H9 (cell line): Measurements from ENCODE around the gene CHSY3. TPM values are rescaled to one million over a fixed set of nuclear protein-coding genes. Genes with fewer than 3 reads are reported as not detected.

Source experiments
- DNase-seq: peaks from one replicate; pipeline ENCODE4 v3.0.0-alpha.2; 2017
- H2AFZ ChIP-seq: one replicate; pipeline ENCODE4 v1.6.1; 2013; ENCODE audit warnings: mild to moderate bottlenecking, low read length, control low read depth, moderate library complexity
- H2AK5ac ChIP-seq: 2 replicates; pipeline ENCODE4 v1.6.1; 2013; ENCODE audit warnings: low read length, control low read depth, mixed read lengths; ENCODE audit not compliant: insufficient read length
- H2BK120ac ChIP-seq: one replicate; pipeline ENCODE4 v1.6.1; 2013; ENCODE audit warnings: low read depth, mild to moderate bottlenecking, low read length, control low read depth, inconsistent platforms; ENCODE audit not compliant: poor library complexity, severe bottlenecking
- H2BK12ac ChIP-seq: 2 replicates; pipeline ENCODE4 v1.6.1; 2013; ENCODE audit warnings: low read length, control low read depth, mixed read lengths, low read depth; ENCODE audit not compliant: insufficient read length
- H2BK15ac ChIP-seq: 2 replicates; pipeline ENCODE4 v1.6.1; 2013; ENCODE audit warnings: low read depth, low read length, control low read depth
- H2BK20ac ChIP-seq: one replicate; pipeline ENCODE4 v1.6.1; 2013; ENCODE audit warnings: low read depth, mild to moderate bottlenecking, low read length, control low read depth, inconsistent platforms; ENCODE audit not compliant: poor library complexity, severe bottlenecking
- H2BK5ac ChIP-seq: 2 replicates; pipeline ENCODE4 v1.6.1; 2013; ENCODE audit warnings: low read length, control low read depth, mixed read lengths; ENCODE audit not compliant: insufficient read length
- H3K14ac ChIP-seq: 2 replicates; pipeline ENCODE4 v1.6.1; 2013; ENCODE audit warnings: low read length, control low read depth; ENCODE audit not compliant: insufficient read depth
- H3K18ac ChIP-seq: 2 replicates; pipeline ENCODE4 v1.6.1; 2013; ENCODE audit warnings: low read depth, mild to moderate bottlenecking, mixed read lengths, low read length, control low read depth; ENCODE audit not compliant: insufficient read length
- H3K23ac ChIP-seq: 2 replicates; pipeline ENCODE4 v1.6.1; 2013; ENCODE audit warnings: low read length, control low read depth, mixed read lengths, low read depth; ENCODE audit not compliant: insufficient read length
- H3K23me2 ChIP-seq: 2 replicates; pipeline ENCODE4 v1.6.1; 2013; ENCODE audit warnings: low read depth, mild to moderate bottlenecking, mixed read lengths, low read length, control low read depth; ENCODE audit not compliant: insufficient read length, poor library complexity, severe bottlenecking
- H3K27ac ChIP-seq: 2 replicates; pipeline ENCODE4 v1.5.1; 2013; ENCODE audit warnings: low read length, control low read depth, mixed read lengths, low read depth; ENCODE audit not compliant: insufficient read length
- H3K27me3 ChIP-seq: 2 replicates; pipeline ENCODE4 v1.6.1; 2013; ENCODE audit warnings: low read length, control low read depth, inconsistent platforms; ENCODE audit not compliant: insufficient read depth
- H3K4ac ChIP-seq: 2 replicates; pipeline ENCODE4 v1.6.1; 2013; ENCODE audit warnings: low read depth, mild to moderate bottlenecking, control low read depth, inconsistent platforms, low read length, moderate library complexity
- H3K4me1 ChIP-seq: 2 replicates; pipeline ENCODE4 v1.6.1; 2013; ENCODE audit warnings: low read length, control low read depth, inconsistent platforms; ENCODE audit not compliant: insufficient read depth
- H3K4me2 ChIP-seq: 2 replicates; pipeline ENCODE4 v1.6.1; 2013; ENCODE audit warnings: low read length, control low read depth, mixed read lengths; ENCODE audit not compliant: insufficient read length, insufficient read depth
- H3K56ac ChIP-seq: 2 replicates; pipeline ENCODE4 v1.6.1; 2013; ENCODE audit warnings: low read depth, mild to moderate bottlenecking, mixed read lengths, low read length, control low read depth; ENCODE audit not compliant: insufficient read length
- H3K79me1 ChIP-seq: 2 replicates; pipeline ENCODE4 v1.6.1; 2013; ENCODE audit warnings: low read depth, mild to moderate bottlenecking, moderate library complexity, low read length, control low read depth, inconsistent platforms; ENCODE audit not compliant: insufficient read depth, poor library complexity, severe bottlenecking
- H3K79me2 ChIP-seq: 2 replicates; pipeline ENCODE4 v1.6.1; 2013; ENCODE audit warnings: low read length, control low read depth, inconsistent platforms; ENCODE audit not compliant: insufficient read depth
- H3K9ac ChIP-seq: 2 replicates; pipeline ENCODE4 v1.6.1; 2013; ENCODE audit warnings: low read length, control low read depth, mixed read lengths; ENCODE audit not compliant: insufficient read length; ENCODE audit errors: extremely low read depth
- H3K9me3 ChIP-seq: one replicate; pipeline ENCODE4 v1.6.1; 2013; ENCODE audit warnings: low read depth, low read length, inconsistent platforms; ENCODE audit not compliant: control insufficient read depth
- H3T11ph ChIP-seq: one replicate; pipeline ENCODE4 v1.6.1; 2013; ENCODE audit warnings: mild to moderate bottlenecking, low read length, control low read depth, inconsistent platforms
- H4K20me1 ChIP-seq: one replicate; pipeline ENCODE4 v1.6.1; 2013; ENCODE audit not compliant: control insufficient read depth, insufficient read length, insufficient read depth
- H4K5ac ChIP-seq: 2 replicates; pipeline ENCODE4 v1.6.1; 2013; ENCODE audit warnings: low read depth, mild to moderate bottlenecking, mixed read lengths, low read length, control low read depth; ENCODE audit not compliant: insufficient read length
- H4K8ac ChIP-seq: replicated peaks from 2 replicates; pipeline ENCODE4 v1.6.1; 2013; ENCODE audit warnings: low read length, control low read depth, mixed read lengths, low read depth; ENCODE audit not compliant: insufficient read length
- H4K91ac ChIP-seq: 2 replicates; pipeline ENCODE4 v1.6.1; 2013; ENCODE audit warnings: low read depth, mild to moderate bottlenecking, moderate library complexity, mixed read lengths, low read length, control low read depth; ENCODE audit not compliant: insufficient read length
- H3K27ac Mint-ChIP-seq, 3 experiments: 2 replicates in 2 of 3; 3 replicates in 1 of 3; pipeline ENCODE4 v1.8.0; 2020 to 2021; ENCODE audit warnings: mixed read lengths in 3 of 3, mild to moderate bottlenecking in 1 of 3, moderate library complexity in 1 of 3
- H3K27me3 Mint-ChIP-seq: 2 replicates; pipeline ENCODE4 v1.8.0; 2021; ENCODE audit warnings: low read depth, mild to moderate bottlenecking, moderate library complexity, mixed read lengths
- H3K36me3 Mint-ChIP-seq, 3 experiments: 2 replicates in 2 of 3; 3 replicates in 1 of 3; pipeline ENCODE4 v1.8.0; 2020 to 2021; ENCODE audit warnings: low read depth in 3 of 3, mixed read lengths in 3 of 3; ENCODE audit not compliant: insufficient read depth in 1 of 3
- H3K4me1 Mint-ChIP-seq, 2 experiments: 2 replicates each; pipeline ENCODE4 v1.8.0; 2020; ENCODE audit warnings: mixed read lengths in 2 of 2
- H3K4me3 Mint-ChIP-seq, 2 experiments: 2 replicates in 1 of 2; 3 replicates in 1 of 2; pipeline ENCODE4 v1.8.0; 2020 to 2021; ENCODE audit warnings: mild to moderate bottlenecking in 2 of 2, mixed read lengths in 2 of 2, moderate library complexity in 1 of 2
- H3K9me3 Mint-ChIP-seq, 2 experiments: 2 replicates in 1 of 2; 3 replicates in 1 of 2; pipeline ENCODE4 v1.8.0; 2020; ENCODE audit warnings: mild to moderate bottlenecking in 2 of 2, mixed read lengths in 2 of 2, moderate library complexity in 1 of 2
- WGBS: extraction: QIAGEN DNeasy Blood & Tissue Kit; methylation state at CpG from one replicate; pipeline ENCODE4 v1.1.7; 2013; ENCODE audit warnings: missing lambda C conversion rate, low lambda C conversion rate, mixed read lengths; ENCODE audit not compliant: insufficient read length; ENCODE audit errors: extremely low coverage; 5-methylcytosine and 5-hydroxymethylcytosine counted together
- total RNA-seq: library from RNA; stranded (reverse); gene quantifications from 2 replicates; pipeline ENCODE4 v1.2.1, GENCODE V29; 2021
- TF ChIP-seq, protein P1 (sequence below): fragments of 200-600 bp; sonication (generic); conservative IDR thresholded peaks from 3 replicates; pipeline ENCODE4 v1.8.0; 2021; ENCODE audit warnings: antibody characterized with exemption, mild to moderate bottlenecking

The CHSY3 gene
- total RNA-seq, 1 experiment from 2014 or later, result 0.37 TPM

DNA sequence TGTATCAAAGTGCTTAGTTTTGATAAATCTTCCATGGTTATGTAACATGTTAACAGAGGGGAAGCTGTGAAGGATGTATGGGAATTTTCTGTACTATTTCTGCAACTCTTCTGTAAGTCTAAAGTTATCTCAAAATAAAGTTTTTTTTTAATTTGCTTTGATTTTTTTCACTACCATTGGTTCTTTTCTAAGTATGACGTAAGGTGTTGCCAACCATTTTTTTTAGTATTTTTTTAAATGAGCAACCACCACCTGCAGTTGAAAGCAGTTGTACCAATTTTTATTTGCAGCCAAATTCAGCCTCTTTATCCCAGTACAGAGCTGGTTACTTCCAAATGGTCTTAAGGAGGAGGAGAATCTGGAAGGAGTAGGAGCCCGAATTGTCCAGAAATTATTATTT, 192.2 kb downstream of the CHSY3 start:
- H3K4ac ChIP-seq, result no peak overlapping the region
- no peaks in the 10 kb centered on the region for H3K27me3 Mint-ChIP-seq
- H3K9me3 Mint-ChIP-seq, result no peaks in the 10 kb centered on the region
- no peak overlapping the region for H3K18ac ChIP-seq
- no peaks in the 10 kb centered on the region for H3K4me1 Mint-ChIP-seq
- H2AFZ ChIP-seq, result no peak overlapping the region
- no peak overlapping the region for H4K8ac ChIP-seq
- no CpG with 5 or more reads among the region's 2 CpGs for whole genome bisulfite sequencing
- no peak overlapping the region for H3K4me2 ChIP-seq
- H2BK5ac ChIP-seq, result no peak overlapping the region
- no peak overlapping the region for H3K56ac ChIP-seq
- TF ChIP-seq, protein P1, sequence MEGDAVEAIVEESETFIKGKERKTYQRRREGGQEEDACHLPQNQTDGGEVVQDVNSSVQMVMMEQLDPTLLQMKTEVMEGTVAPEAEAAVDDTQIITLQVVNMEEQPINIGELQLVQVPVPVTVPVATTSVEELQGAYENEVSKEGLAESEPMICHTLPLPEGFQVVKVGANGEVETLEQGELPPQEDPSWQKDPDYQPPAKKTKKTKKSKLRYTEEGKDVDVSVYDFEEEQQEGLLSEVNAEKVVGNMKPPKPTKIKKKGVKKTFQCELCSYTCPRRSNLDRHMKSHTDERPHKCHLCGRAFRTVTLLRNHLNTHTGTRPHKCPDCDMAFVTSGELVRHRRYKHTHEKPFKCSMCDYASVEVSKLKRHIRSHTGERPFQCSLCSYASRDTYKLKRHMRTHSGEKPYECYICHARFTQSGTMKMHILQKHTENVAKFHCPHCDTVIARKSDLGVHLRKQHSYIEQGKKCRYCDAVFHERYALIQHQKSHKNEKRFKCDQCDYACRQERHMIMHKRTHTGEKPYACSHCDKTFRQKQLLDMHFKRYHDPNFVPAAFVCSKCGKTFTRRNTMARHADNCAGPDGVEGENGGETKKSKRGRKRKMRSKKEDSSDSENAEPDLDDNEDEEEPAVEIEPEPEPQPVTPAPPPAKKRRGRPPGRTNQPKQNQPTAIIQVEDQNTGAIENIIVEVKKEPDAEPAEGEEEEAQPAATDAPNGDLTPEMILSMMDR, result no peak
- no peak overlapping the region for H3T11ph ChIP-seq
- H3K4me3 Mint-ChIP-seq, result no peak overlapping the region
- H4K5ac ChIP-seq, result no peak overlapping the region
- no peaks in the 10 kb centered on the region for H3K27me3 ChIP-seq
- no peak overlapping the region for H3K27ac Mint-ChIP-seq
- H3K9ac ChIP-seq, result no peak overlapping the region
- no peak overlapping the region for H2AK5ac ChIP-seq
- H3K4me1 ChIP-seq, result no peaks in the 10 kb centered on the region
- no peaks in the 10 kb centered on the region for H3K23me2 ChIP-seq
- H3K79me1 ChIP-seq, result no peaks in the 10 kb centered on the region
- no peak overlapping the region for H3K23ac ChIP-seq
- no peaks in the 10 kb centered on the region for H4K20me1 ChIP-seq
- H3K79me2 ChIP-seq, result no peaks in the 10 kb centered on the region
- H3K9me3 ChIP-seq, result no peaks in the 10 kb centered on the region
- no peak overlapping the region for H2BK15ac ChIP-seq
- no peak for DNase-seq
- H4K91ac ChIP-seq, result no peak overlapping the region
- no peak overlapping the region for H2BK20ac ChIP-seq
- H2BK120ac ChIP-seq, result no peak overlapping the region
- H3K14ac ChIP-seq, result no peak overlapping the region
- no peaks in the 10 kb centered on the region; a peak in 1 of 7 replicates for H3K36me3 Mint-ChIP-seq
- no peak overlapping the region for H2BK12ac ChIP-seq
- H3K27ac ChIP-seq, result no peak overlapping the region
